ENCODE measurements around the gene ZBTB39.
"Not testable (repeated sequence)": the region's sequence is repeated elsewhere in the genome, so short reads cannot be mapped to it uniquely, and the experiment has no call there.

The ZBTB39 gene

DNA sequence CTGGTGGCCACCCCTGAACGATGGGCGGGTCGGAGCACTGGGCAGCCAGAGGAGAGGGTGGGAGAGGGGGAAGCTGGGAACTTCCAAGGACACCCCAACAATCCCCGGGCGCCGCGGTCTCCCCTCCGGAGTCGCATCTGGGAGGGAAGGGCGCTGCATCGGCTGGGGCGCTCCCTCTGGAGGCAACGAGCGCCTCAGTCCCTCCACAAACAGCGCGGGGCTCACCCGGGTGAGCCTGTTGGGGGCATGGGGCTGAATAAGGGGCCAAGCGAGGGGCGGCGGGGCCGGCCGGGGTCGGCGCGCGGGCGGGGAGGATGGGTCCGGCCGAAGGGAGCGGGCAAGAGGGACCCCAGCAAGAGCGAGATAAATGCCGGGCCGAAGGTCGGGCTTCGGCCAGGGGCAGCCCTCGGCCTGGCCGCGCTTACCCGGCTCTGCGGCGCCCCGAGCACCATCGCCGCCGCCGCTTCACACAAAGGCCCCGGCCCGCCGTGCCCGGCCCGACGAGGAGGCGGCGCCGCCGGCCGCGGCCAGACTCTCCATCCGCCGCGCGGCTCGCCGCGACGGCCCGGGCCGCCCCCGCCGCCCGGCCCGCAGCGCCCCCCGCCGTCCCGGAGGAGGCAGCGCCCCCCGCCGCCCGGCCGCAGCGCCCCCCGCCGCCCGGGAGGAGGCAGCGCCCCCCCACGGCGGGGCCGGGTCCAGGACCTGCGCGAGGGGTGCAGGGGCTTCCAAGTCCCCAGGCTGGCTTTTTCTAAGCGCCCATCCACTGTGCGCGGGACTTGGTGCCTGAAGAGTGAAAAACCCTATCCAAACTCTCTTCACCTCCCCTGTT lies at the start of gene ZBTB39:
Gene ZBTB39, minus strand, starts transcription at position 567 of the 829 bp plus-strand sequence. CDS start 1,629 bp downstream, outside the sequence.
- DNase-seq = no peak

DNA sequence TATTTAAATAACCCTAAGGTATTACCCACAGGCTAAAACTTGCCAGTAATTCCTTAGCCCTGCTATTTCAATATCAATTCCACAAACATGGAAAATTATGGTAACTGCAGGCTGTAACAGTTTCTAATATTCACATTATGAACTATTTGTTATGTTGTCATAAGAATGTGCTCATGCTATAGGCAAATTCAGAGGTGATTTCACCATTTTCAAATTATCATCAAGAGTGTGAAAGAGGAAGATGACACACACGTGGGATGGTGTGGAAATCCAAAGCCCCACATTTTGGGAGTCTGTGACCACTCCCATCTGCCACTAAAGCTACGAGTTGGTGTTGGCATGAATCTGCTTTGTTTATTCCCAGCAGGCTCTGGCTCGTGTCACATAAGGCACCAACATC lies 49.5 kb upstream of the ZBTB39 start:
- no peak for DNase-seq

DNA sequence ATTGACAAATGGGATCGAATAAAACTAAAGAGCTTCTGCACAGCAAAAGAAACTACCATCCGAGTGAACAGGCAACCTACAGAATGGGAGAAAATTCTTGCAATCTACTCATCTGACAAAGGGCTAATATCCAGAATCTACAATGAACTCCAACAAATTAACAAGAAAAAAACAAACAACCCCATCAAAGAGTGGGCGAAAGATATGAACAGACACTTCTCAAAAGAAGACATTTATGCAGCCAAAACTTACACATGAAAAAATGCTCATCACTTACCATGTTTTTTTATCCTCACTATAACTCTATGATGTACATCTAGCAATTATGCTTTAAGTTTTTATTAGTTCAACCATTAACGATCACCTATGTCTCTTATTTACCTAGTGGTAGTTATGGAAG lies 47.6 kb upstream of the ZBTB39 start:
- not testable (repeated sequence) for DNase-seq

- DNase-seq = not testable (repeated sequence)
Observed at GRCh38 chr12:57053146-57053545, 46.8 kb upstream of the ZBTB39 start.

DNA sequence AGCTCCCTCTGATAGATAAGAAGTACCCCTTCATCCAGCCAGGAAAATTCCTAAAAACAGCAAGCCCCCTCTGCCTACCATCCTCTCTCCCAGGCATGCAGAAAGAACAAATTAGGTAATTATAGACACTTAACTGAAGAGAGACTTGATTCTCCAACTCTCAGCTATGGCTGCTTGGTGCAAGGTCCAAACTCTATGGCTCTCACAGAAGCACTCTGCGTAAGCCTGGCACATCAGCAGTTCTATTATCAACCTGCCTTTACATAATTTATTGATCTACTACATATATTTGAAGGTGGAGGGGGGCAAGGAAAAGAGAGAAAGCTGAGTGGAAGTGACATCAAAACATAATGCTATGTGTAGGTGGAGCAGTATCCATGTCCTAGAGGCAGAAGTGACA lies 44.7 kb upstream of the ZBTB39 start:
- no peak for DNase-seq

DNA sequence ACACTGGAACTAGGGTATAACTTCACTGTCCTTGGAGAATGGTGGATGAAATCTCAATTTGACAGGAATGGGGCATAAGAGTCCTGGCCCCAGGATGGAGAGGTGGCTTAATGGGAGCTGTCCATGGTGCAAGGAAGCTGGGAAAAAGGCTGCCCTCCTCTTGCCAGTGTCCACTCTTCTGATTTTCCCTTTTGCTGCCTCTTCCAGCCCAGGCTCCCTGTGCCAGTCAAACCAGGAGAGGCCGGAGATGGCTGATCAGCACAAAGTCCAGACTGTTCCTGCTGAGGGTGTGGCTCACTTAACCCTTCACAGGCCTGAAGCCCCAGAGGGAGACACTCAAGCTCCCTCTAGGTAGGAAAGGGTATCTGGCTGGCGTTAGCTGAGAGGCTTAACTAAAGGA lies 43.5 kb upstream of the ZBTB39 start, which contains the start of gene MYO1A:
Gene MYO1A, minus strand, starts transcription at position 240 of the 400 bp plus-strand sequence. CDS start 1,806 bp downstream, outside the sequence.
- DNase-seq = no peak

- no peak for DNase-seq
Observed at GRCh38 chr12:57049119-57049446, 42.7 kb upstream of the ZBTB39 start.

GRCh38 chr12:57048423-57049118 lies 42.2 kb upstream of the ZBTB39 start:
- no peak for DNase-seq

GRCh38 chr12:57047981-57048380 lies 41.6 kb upstream of the ZBTB39 start:
- no peak for DNase-seq

DNA sequence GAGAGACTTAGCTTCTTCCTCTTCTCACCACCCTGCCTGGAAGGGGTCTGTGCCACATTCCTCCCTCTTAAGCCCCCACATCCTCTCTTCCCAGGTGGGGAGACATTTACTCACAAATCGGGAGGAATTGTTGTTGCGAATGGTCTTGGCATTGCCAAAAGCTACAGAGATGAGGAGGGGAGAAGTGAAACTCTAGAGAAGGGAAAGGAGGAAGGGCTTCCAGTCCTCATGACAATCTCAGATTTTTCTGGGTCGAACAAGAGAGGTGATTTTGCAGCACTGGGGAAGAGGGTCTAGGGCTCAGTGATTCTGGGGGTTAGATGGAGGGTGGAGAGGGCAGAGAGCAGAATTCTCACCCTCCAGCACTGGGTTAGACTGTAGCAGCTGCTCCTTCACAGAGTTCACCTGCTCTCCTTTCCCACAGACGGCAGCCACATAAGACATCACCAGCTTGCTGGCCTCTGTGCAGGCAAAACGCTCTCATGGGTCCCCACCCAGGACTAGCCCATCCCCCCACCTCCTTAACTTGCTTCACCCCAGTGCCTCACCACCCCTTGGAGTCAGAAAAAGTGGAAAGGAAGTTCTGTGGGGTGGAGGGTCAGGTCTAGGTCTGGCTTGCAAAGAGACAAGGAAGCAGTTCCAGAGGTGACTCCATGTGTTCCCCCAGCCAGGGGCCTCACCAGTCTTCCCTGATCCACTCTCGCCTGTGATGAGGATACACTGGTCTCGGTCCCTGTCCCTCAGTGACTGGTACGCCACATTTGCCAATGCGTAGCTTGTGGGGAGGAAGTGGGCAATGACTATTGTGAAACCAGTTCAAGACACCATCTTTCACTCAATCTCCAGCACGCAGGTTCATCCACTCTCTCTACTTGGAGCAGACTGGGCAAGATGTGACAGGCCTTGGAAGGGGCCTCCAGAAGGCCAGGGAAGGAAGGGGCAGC lies 40.9 kb upstream of the ZBTB39 start:
- DNase-seq = no peak

DNA sequence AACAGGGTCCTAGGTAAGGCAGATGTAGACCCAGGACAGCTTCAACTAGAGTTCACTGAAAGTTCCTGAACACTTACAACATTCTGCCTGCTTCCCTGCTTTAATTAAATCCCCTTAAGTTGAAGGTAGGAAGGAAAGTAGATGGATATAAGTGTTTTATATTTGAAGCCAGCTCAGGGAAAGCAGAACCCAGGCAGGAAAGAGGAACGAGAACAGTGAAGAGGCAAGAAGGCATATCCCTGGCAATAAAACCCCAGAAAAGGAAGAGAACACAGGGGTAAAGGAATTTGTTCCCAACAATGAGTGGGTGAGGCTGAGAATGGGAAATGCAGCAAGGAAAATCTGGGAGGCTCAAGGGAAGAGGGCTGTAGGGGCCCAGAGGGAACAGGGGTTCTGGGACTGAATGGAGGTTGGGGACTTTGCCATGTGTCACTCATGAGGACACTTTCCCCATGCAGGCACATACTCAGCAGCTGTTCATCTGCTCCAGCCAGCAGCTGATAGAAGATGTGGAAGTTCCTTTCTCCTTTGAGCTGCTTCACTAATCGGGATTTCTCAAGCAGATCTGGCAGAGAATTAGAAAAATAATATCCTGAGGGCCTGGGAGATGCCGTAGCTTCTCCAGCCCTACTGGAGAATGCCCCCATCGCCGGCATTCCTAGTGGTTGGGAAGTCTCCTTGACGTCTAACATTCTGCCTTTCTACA lies 39.9 kb upstream of the ZBTB39 start:
- no peak for DNase-seq

- DNase-seq = no peak
Observed at GRCh38 chr12:57044889-57045288, 38.5 kb upstream of the ZBTB39 start.

DNA sequence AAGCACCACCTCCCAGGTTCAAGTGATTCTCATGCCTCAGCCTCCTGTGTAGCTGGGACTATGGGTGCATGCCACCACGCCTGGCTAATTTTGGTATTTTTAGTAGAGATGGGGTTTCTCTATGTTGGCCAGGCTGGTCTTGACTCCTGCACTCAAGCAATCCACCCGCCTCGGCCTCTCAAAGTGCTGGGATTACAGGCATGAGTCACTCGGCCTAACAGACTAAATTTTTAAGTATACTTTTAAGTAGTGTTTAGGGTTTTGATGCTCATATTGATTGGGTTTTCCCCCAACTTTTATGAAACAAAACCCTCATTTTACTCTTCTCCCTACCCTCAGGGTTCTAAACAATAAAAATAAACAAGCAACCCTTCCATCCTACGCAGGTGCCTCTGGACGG lies 38.1 kb upstream of the ZBTB39 start:
- DNase-seq = no peak

GRCh38 chr12:57042695-57043094 lies 36.3 kb upstream of the ZBTB39 start:
- no peak for DNase-seq

- DNase-seq = no peak
Observed at GRCh38 chr12:57040750-57041149, 34.4 kb upstream of the ZBTB39 start.

GRCh38 chr12:57040211-57040610 lies 33.9 kb upstream of the ZBTB39 start:
- DNase-seq = no peak

DNA sequence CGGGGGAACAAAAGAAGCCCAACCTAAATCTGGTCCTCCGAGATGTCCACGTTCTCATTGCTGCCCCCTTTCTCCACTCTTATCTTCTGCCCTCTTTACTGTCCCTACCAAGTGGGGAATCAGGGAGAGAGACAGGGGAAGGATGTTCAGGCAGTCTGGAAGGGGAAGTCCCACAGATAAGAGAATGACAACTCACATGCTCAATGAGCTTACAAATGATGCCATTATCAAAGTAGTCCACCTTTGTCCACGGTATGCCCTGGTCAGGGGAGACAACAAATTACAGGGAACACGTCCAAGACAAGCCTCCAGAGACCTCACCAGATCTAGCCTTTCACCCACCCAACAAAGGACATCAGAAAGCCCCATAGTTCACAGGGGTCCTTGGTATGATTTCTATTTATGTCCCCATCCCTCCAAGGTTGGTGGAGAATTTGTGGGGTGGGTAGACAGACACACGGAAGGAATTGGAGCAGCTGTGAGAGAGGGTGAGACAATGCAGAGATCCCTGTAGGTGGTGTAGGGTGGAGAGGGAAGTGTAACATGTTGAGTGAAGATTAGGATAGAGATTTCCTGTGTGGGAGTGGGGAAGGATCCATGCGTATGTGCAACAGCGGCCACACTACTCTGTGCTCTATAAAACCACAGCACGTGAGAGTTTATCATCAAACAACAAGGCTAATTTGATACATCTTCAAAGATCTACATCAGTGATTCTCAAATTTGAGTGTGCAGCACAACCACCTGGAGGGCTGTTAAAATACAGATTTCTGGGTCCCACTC lies 32.9 kb upstream of the ZBTB39 start:
- DNase-seq = no peak

- DNase-seq = no peak
Observed at GRCh38 chr12:57037264-57037663, 30.9 kb upstream of the ZBTB39 start.

DNA sequence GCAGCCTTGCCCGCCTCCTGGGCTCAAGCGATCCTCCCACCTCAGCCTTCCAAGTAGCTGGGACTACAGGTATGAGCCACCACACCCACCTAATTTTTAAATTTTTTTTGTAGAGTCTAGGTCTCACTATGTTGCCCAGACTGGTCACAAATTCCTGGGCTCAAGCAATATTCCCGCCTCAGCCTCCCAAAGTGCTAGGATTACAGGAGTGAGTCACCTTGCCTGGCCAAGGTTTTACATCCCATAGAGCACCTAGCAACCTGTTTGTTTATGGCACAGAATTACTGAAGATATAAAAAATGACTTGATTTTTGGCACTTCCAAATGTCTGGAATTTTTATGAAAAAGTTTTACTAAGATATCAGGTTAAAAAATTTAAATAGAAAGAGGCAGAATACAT lies 27.1 kb upstream of the ZBTB39 start:
- DNase-seq = no peak

- DNase-seq = no peak
Observed at GRCh38 chr12:57031789-57032188, 25.4 kb upstream of the ZBTB39 start.

DNA sequence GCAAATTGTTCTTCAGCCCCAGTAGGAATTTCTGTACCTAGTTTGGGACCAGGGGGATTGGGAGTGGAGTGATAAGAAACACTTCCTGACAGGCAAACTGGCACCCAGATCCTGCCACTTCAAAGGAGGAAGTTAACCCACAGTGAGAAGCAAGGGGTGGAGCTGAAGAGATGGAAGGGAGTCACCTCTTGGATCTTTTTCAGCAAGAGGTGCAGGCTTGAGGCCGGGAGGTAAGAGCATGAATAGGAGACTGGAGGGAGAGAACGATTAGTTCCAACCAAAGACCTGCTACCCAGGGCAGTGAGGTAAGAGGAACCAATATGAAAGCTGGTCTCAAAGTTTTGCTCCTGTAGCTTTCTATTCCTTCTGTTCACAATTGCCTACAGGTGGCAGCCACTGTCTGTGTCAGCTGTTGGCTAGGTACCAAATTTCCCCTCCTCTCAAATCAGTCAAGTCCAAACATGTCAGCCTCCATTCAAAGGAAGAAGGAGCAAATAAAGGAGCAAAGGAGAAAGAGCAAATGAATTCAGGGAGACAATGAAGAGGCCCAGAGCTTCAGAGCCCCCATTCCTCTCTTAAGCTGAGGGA lies 24.9 kb upstream of the ZBTB39 start:
- DNase-seq = no peak
